ENCODE results near the gene GNAZ.

DNA sequence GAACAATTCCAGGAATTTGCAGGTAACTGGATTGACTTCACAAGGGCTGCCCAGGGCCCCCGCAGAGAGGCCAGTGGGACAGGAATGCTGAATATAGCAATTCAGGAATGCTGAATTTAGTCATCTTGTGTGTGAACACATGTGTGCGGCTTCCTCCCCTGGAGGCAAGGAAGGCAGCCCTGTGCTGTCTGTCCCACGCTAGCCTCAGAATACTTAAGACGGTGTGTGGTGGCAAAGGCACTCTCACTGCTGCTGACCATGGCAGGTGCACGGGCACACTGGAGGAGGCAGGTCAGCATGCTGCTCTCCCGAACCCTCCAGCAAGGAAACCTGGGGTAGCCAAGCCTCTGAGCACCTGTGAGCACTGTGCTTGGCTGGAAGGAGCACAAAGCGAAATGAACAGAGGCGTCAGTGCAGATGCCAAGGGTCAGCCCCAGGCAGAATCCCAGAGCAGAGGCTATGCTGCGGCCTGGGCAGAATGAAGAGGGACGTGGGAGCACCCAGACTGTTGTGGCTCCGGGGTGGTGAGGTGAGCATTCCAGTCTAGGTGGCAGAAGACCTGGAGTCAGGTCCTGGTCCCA is 2.7 kb downstream of the GNAZ start:
- TF ChIP-seq GATA2 (IDR thresholded peaks at IDR 0.05; ENCODE audit: low read depth, low read length) (no peak), GATA3 (IDR thresholded peaks at IDR 0.05; ENCODE audit: low read depth, low read length) (no peak)
